ENCODE data around the gene CLIC3.

Gene CLIC3

GRCh38 chr9:136996361-136997292 lies at the start of gene CLIC3:
Gene CLIC3, minus strand, starts transcription at chr9:136996568. Its CDS starts 25 bp downstream, at chr9:136996543.
- no peaks in the 10 kb centered on the region for H3K9me2 ChIP-seq (replicated peaks; ENCODE audit: insufficient read depth, low read length)
- no peaks in the 10 kb centered on the region for H4K20me1 ChIP-seq (ENCODE audit: insufficient read depth, low read length)
- no peak within 1 kb of the TSS for H3K27ac ChIP-seq (ENCODE audit: low read length)
- H2AFZ ChIP-seq (ENCODE audit: low read length): no peak within 1 kb of the TSS
- peaks cover 28% of the 10 kb centered on the region for H3K27me3 ChIP-seq (replicated peaks; ENCODE audit: insufficient read depth, low read length)
- no peak for TF ChIP-seq EZH2phosphoT487 (IDR thresholded peaks at IDR 0.05; ENCODE audit: low read length)
- TF ChIP-seq CTCF (IDR thresholded peaks at IDR 0.05; ENCODE audit: low read length): no peak
- TF ChIP-seq EZH2 (optimal IDR thresholded peaks at IDR 0.05; ENCODE audit: low read depth, low read length): no peak
- no peaks in the 10 kb centered on the region for H3K9me3 ChIP-seq (replicated peaks; ENCODE audit: insufficient read depth, low read length)
- no peaks in the 10 kb centered on the region for H3K79me2 ChIP-seq (ENCODE audit: low read length)
- H3K9ac ChIP-seq (ENCODE audit: low read length): no peak within 1 kb of the TSS
- H3F3A ChIP-seq (ENCODE audit: insufficient read depth, low read length): peaks cover 2% of the 10 kb centered on the region
- peaks cover 2% of the 10 kb centered on the region; the same call in 1 of the 2 replicates for H3K4me1 ChIP-seq (ENCODE audit: low read length)
- H3K36me3 ChIP-seq (replicated peaks; ENCODE audit: insufficient read depth, low read length): no peaks in the 10 kb centered on the region
- no peak for DNase-seq
- H3K4me2 ChIP-seq (ENCODE audit: low read depth, low read length): no peak within 1 kb of the TSS
- no peak within 1 kb of the TSS for H3K4me3 ChIP-seq (ENCODE audit: low read length)

- no peaks in the 10 kb centered on the region for H3K9me3 ChIP-seq (replicated peaks; ENCODE audit: insufficient read depth, low read length)
- no peaks in the 10 kb centered on the region for H3F3A ChIP-seq (ENCODE audit: insufficient read depth, low read length)
- peaks cover 86% of the 10 kb centered on the region for H3K27me3 ChIP-seq (replicated peaks; ENCODE audit: insufficient read depth, low read length)
- no peaks in the 10 kb centered on the region for H4K20me1 ChIP-seq (ENCODE audit: insufficient read depth, low read length)
- H2AFZ ChIP-seq (ENCODE audit: low read length): no peak overlapping the region
- no peak overlapping the region for H3K4me3 ChIP-seq (ENCODE audit: low read length)
- TF ChIP-seq CTCF (IDR thresholded peaks at IDR 0.05; ENCODE audit: low read length) (no peak), EZH2phosphoT487 (IDR thresholded peaks at IDR 0.05; ENCODE audit: low read length) (no peak), EZH2 (optimal IDR thresholded peaks at IDR 0.05; ENCODE audit: low read depth, low read length) (peak; percentile 90)
- no peaks in the 10 kb centered on the region for H3K79me2 ChIP-seq (ENCODE audit: low read length)
- no peaks in the 10 kb centered on the region for H3K9me2 ChIP-seq (replicated peaks; ENCODE audit: insufficient read depth, low read length)
- no peak overlapping the region for H3K4me2 ChIP-seq (ENCODE audit: low read depth, low read length)
- no peak overlapping the region for H3K9ac ChIP-seq (ENCODE audit: low read length)
- no peaks in the 10 kb centered on the region for H3K36me3 ChIP-seq (replicated peaks; ENCODE audit: insufficient read depth, low read length)
- DNase-seq: no peak
- H3K4me1 ChIP-seq (ENCODE audit: low read length): no peaks in the 10 kb centered on the region
- no peak overlapping the region for H3K27ac ChIP-seq (ENCODE audit: low read length)
Observed at GRCh38 chr9:137045294-137046087, 49.1 kb upstream of the CLIC3 start.

- Histone ChIP-seq H3K9me2 (replicated peaks; ENCODE audit: insufficient read depth, low read length) (no peaks in the 10 kb centered on the region), H3K27ac (ENCODE audit: low read length) (no peak overlapping the region), H3K36me3 (replicated peaks; ENCODE audit: insufficient read depth, low read length) (no peaks in the 10 kb centered on the region), H3K4me2 (ENCODE audit: low read depth, low read length) (no peak overlapping the region), H3K79me2 (ENCODE audit: low read length) (no peaks in the 10 kb centered on the region), H4K20me1 (ENCODE audit: insufficient read depth, low read length) (no peaks in the 10 kb centered on the region), H3K4me3 (ENCODE audit: low read length) (no peak overlapping the region), H3F3A (ENCODE audit: insufficient read depth, low read length) (no peaks in the 10 kb centered on the region), H2AFZ (ENCODE audit: low read length) (no peak overlapping the region), H3K9me3 (replicated peaks; ENCODE audit: insufficient read depth, low read length) (no peaks in the 10 kb centered on the region), H3K9ac (ENCODE audit: low read length) (no peak overlapping the region), H3K4me1 (ENCODE audit: low read length) (no peaks in the 10 kb centered on the region), H3K27me3 (replicated peaks; ENCODE audit: insufficient read depth, low read length) (peaks cover 84% of the 10 kb centered on the region)
- no peak for DNase-seq
- TF ChIP-seq CTCF (IDR thresholded peaks at IDR 0.05; ENCODE audit: low read length) (no peak), EZH2 (optimal IDR thresholded peaks at IDR 0.05; ENCODE audit: low read depth, low read length) (no peak), EZH2phosphoT487 (IDR thresholded peaks at IDR 0.05; ENCODE audit: low read length) (no peak)
Observed at GRCh38 chr9:137044502-137045177, 48.3 kb upstream of the CLIC3 start.
